ENCODE data around the gene PDE6C.

PDE6C gene

DNA sequence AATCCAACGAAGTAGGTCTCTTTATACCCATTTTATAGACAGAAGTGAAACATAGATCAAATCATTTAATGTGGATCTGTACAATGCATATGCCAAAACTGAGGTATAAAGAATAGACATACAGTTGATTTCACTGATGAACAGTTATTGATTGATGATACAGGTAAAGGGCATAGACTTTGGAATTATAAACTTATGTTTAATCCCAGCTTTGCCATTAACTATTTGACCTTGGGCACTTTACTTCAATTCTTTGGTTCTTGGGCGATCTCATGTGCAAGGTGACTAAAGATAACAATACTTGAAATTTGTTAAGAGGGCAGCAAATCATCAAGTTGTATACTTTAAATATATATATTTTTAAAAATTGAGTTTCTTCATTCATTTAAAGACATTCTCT lies 61.5 kb downstream of the PDE6C start:
- no peak for ATAC-seq

DNA sequence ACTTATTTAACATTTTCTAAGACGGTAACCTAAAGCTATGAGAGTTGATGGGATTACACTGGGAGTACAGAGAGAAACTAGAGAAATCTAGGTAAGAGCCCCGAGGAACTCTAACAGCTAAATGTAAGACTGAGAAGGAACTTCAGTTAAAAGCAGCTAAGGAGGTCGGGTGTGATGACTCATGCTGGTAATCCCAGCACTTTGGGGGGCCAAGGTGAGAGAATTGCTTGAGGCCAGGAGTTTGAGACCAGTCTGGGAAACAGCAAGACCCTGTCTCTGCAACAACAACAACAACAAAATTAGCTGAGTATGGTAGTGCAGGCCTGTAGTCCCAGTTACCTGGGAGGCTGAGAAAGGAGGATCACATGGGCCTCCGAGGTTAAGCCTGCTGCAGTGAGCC lies 66.0 kb downstream of the PDE6C start:
- no peak for ATAC-seq
- TF ChIP-seq ZNF565 (CRISPR knock-in tag; conservative IDR thresholded peaks at IDR 0.05; ENCODE audit: low read depth), result no peak
- TF ChIP-seq, protein P1, sequence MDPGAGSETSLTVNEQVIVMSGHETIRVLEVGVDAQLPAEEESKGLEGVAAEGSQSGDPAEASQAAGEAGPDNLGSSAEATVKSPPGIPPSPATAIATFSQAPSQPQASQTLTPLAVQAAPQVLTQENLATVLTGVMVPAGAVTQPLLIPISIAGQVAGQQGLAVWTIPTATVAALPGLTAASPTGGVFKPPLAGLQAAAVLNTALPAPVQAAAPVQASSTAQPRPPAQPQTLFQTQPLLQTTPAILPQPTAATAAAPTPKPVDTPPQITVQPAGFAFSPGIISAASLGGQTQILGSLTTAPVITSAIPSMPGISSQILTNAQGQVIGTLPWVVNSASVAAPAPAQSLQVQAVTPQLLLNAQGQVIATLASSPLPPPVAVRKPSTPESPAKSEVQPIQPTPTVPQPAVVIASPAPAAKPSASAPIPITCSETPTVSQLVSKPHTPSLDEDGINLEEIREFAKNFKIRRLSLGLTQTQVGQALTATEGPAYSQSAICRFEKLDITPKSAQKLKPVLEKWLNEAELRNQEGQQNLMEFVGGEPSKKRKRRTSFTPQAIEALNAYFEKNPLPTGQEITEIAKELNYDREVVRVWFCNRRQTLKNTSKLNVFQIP (CRISPR knock-in tag; IDR thresholded peaks at IDR 0.05; ENCODE audit: borderline replicate concordance, low read depth), result no peak
- TF ChIP-seq ZFP30 (CRISPR knock-in tag; IDR thresholded peaks at IDR 0.05), result no peak
- TF ChIP-seq ZNF70 (CRISPR knock-in tag; IDR thresholded peaks at IDR 0.05), result no peak
- no peak for TF ChIP-seq OSR1 (CRISPR knock-in tag; IDR thresholded peaks at IDR 0.05)
- TF ChIP-seq, protein P2, sequence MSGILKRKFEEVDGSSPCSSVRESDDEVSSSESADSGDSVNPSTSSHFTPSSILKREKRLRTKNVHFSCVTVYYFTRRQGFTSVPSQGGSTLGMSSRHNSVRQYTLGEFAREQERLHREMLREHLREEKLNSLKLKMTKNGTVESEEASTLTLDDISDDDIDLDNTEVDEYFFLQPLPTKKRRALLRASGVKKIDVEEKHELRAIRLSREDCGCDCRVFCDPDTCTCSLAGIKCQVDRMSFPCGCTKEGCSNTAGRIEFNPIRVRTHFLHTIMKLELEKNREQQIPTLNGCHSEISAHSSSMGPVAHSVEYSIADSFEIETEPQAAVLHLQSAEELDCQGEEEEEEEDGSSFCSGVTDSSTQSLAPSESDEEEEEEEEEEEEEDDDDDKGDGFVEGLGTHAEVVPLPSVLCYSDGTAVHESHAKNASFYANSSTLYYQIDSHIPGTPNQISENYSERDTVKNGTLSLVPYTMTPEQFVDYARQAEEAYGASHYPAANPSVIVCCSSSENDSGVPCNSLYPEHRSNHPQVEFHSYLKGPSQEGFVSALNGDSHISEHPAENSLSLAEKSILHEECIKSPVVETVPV (CRISPR knock-in tag; IDR thresholded peaks at IDR 0.05), result no peak
- no peak for TF ChIP-seq ARNTL (CRISPR knock-in tag; IDR thresholded peaks at IDR 0.05; ENCODE audit: borderline replicate concordance, low read depth)
- TF ChIP-seq ZFP3 (CRISPR knock-in tag; IDR thresholded peaks at IDR 0.05), result no peak
- TF ChIP-seq ISL1 (CRISPR knock-in tag; IDR thresholded peaks at IDR 0.05), result no peak
- TF ChIP-seq RARB (CRISPR knock-in tag; IDR thresholded peaks at IDR 0.05), result no peak
- TF ChIP-seq, protein P3, sequence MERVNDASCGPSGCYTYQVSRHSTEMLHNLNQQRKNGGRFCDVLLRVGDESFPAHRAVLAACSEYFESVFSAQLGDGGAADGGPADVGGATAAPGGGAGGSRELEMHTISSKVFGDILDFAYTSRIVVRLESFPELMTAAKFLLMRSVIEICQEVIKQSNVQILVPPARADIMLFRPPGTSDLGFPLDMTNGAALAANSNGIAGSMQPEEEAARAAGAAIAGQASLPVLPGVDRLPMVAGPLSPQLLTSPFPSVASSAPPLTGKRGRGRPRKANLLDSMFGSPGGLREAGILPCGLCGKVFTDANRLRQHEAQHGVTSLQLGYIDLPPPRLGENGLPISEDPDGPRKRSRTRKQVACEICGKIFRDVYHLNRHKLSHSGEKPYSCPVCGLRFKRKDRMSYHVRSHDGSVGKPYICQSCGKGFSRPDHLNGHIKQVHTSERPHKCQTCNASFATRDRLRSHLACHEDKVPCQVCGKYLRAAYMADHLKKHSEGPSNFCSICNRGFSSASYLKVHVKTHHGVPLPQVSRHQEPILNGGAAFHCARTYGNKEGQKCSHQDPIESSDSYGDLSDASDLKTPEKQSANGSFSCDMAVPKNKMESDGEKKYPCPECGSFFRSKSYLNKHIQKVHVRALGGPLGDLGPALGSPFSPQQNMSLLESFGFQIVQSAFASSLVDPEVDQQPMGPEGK (CRISPR knock-in tag; IDR thresholded peaks at IDR 0.05; ENCODE audit: borderline replicate concordance), result no peak
- TF ChIP-seq ZC3H10 (CRISPR knock-in tag; IDR thresholded peaks at IDR 0.05), result no peak
- TF ChIP-seq, protein P4, sequence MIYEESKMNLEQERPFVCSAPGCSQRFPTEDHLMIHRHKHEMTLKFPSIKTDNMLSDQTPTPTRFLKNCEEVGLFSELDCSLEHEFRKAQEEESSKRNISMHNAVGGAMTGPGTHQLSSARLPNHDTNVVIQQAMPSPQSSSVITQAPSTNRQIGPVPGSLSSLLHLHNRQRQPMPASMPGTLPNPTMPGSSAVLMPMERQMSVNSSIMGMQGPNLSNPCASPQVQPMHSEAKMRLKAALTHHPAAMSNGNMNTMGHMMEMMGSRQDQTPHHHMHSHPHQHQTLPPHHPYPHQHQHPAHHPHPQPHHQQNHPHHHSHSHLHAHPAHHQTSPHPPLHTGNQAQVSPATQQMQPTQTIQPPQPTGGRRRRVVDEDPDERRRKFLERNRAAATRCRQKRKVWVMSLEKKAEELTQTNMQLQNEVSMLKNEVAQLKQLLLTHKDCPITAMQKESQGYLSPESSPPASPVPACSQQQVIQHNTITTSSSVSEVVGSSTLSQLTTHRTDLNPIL (CRISPR knock-in tag; IDR thresholded peaks at IDR 0.05; ENCODE audit: low read depth), result no peak
- TF ChIP-seq BACH2 (CRISPR knock-in tag; IDR thresholded peaks at IDR 0.05; ENCODE audit: borderline replicate concordance), result no peak
- no peak for TF ChIP-seq SNAI2 (CRISPR knock-in tag; IDR thresholded peaks at IDR 0.05)

More for the DNA sequence above, 61.5 kb downstream of the PDE6C start:
- no peak for TF ChIP-seq PPARA (CRISPR knock-in tag; IDR thresholded peaks at IDR 0.05; ENCODE audit: borderline replicate concordance)
- no peak for TF ChIP-seq ESRRG (CRISPR knock-in tag; IDR thresholded peaks at IDR 0.05)
- TF ChIP-seq ZC3H10 (CRISPR knock-in tag; IDR thresholded peaks at IDR 0.05), result no peak
- TF ChIP-seq ZFP30 (CRISPR knock-in tag; IDR thresholded peaks at IDR 0.05), result no peak
- no peak for TF ChIP-seq GLIS3 (CRISPR knock-in tag; IDR thresholded peaks at IDR 0.05)
- TF ChIP-seq, protein P2 (CRISPR knock-in tag; IDR thresholded peaks at IDR 0.05), result no peak
- no peak for TF ChIP-seq TOX (CRISPR knock-in tag; IDR thresholded peaks at IDR 0.05; ENCODE audit: borderline replicate concordance)
- no peak for TF ChIP-seq OSR1 (CRISPR knock-in tag; IDR thresholded peaks at IDR 0.05)
- no peak for TF ChIP-seq ZNF70 (CRISPR knock-in tag; IDR thresholded peaks at IDR 0.05)
- TF ChIP-seq, protein P5, sequence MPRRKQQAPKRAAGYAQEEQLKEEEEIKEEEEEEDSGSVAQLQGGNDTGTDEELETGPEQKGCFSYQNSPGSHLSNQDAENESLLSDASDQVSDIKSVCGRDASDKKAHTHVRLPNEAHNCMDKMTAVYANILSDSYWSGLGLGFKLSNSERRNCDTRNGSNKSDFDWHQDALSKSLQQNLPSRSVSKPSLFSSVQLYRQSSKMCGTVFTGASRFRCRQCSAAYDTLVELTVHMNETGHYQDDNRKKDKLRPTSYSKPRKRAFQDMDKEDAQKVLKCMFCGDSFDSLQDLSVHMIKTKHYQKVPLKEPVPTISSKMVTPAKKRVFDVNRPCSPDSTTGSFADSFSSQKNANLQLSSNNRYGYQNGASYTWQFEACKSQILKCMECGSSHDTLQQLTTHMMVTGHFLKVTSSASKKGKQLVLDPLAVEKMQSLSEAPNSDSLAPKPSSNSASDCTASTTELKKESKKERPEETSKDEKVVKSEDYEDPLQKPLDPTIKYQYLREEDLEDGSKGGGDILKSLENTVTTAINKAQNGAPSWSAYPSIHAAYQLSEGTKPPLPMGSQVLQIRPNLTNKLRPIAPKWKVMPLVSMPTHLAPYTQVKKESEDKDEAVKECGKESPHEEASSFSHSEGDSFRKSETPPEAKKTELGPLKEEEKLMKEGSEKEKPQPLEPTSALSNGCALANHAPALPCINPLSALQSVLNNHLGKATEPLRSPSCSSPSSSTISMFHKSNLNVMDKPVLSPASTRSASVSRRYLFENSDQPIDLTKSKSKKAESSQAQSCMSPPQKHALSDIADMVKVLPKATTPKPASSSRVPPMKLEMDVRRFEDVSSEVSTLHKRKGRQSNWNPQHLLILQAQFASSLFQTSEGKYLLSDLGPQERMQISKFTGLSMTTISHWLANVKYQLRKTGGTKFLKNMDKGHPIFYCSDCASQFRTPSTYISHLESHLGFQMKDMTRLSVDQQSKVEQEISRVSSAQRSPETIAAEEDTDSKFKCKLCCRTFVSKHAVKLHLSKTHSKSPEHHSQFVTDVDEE (CRISPR knock-in tag; IDR thresholded peaks at IDR 0.05), result no peak
- TF ChIP-seq RARB (CRISPR knock-in tag; IDR thresholded peaks at IDR 0.05), result no peak
- TF ChIP-seq TCF4 (CRISPR knock-in tag; IDR thresholded peaks at IDR 0.05; ENCODE audit: borderline replicate concordance), result no peak
